ENCODE data around the gene MED15.
A peak's percentile ranks its signal among the peaks of the same experiment; 100 is the strongest.
"Not testable (repeated sequence)": the region's sequence is repeated elsewhere in the genome, so short reads cannot be mapped to it uniquely, and the experiment has no call there.

MED15 gene

GRCh38 chr22:20606041-20606783 is 98.8 kb downstream of the MED15 start:
- peak; percentile 68 for DNase-seq

DNA sequence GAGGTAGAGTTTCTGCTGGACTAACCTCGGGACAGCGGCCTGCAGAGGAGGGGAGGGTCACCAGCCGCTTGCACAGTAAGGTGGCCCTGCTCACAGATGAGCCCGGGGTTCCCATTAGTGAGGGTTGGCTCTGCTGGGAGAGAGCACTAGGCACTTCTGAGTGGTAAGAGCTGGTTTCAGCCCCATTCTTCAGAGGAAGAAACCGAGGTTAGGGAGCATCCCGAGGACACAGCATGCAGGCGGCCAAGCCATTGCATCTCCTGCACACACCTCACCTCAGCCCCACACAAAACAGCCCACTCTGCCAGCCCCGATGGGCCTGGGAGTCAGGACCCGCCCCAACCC is 99.3 kb downstream of the MED15 start:
- DNase-seq = no peak

- no peak for DNase-seq
Observed at GRCh38 chr22:20607157-20607907, 99.9 kb downstream of the MED15 start.

- DNase-seq = no peak
Observed at GRCh38 chr22:20610243-20610686, 102.9 kb downstream of the MED15 start.

DNA sequence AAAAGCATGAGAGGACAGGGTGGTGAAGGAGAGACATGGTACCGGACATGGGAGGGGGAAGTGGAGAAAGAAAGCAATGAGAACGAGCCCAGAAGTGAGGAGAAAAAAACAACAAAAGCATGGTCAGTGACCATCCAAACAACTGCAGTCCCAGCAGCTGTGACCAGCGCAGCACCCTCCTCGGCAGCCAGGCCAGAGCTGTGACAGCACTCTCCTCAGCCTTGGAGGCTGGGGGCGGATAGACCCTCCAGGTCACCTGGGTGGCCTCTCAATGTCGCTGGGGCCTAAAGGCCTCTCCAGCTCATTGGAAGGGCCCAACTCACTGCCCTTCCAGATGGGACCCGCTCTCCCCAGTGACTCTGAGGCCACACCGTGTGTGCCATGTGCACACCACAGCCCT is 103.3 kb downstream of the MED15 start:
- DNase-seq = no peak

- no peak for DNase-seq
Observed at GRCh38 chr22:20611418-20611817, 104.0 kb downstream of the MED15 start.

- no peak for DNase-seq
Observed at GRCh38 chr22:20613301-20613700, 105.9 kb downstream of the MED15 start.

- peak; percentile 74 for DNase-seq
Observed at GRCh38 chr22:20615021-20615420, 107.6 kb downstream of the MED15 start.

DNA sequence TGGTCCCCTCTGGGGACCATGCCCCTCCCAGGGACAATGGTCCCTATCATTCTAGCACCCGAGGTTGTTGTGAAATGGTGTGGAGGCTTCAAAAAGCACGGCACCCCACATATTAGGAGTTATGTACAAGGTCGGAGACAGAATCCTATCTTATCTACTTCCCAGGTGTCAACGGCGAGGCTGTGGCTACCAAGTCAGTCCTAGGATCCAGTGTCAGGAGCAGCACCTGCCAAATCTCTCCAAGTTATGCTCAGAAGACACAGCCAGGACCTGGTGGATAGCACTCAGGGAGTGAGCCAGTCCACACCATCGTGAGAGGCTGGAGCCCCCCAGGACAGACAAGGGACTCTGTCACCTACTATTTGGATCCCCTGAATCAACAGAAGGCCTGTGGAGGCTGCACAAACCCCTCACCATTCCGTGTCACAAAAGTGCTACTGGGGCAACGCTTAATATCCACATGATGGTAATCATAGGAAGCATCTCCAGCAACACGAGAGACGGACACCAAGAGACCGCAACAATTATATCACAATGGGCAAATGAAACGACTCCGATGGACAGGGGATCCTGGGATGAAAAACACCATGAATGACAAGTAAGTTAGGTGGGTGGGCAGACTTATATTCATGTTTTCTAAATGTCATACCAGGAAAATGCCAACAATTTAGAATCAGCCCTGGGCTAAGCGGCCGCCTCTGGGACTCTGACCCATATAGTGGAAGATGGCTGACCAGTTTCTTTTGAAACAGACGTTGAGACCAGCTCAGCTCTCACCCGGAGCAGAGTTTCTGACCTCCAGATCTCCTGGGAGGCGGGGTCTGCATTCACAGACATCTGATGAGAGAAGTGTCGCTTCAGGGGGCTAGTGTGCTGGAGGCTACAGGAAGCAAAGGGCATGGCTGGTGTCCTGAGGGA is 108.4 kb downstream of the MED15 start:
- DNase-seq = peak; percentile 3

- DNase-seq = no peak
Observed at GRCh38 chr22:20616451-20617043, 109.1 kb downstream of the MED15 start.

GRCh38 chr22:20618488-20618887 is 111.1 kb downstream of the MED15 start:
- no peak for DNase-seq

GRCh38 chr22:20619045-20619892 is 111.9 kb downstream of the MED15 start:
- no peak for DNase-seq

GRCh38 chr22:20619893-20620194 is 112.4 kb downstream of the MED15 start:
- DNase-seq = not testable (repeated sequence)

DNA sequence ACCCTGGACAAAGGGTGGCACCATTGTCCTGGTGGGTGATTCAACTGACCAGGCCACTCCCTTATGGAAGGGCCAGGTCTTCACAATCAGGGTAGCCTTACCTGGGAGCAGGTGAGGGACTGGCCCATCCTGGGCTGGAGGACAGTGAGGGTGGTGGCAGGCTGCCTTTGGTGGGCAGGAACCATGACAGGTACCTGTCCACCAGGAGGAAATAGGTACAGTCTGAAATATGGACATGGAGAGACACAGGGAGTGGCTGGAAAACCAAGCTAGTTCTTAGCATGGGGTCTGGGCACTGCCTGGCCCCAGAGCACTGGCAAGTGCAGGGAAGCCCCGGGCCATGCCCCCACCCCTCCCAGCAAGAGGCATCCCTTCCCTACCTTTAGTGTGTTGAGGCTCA is 113.8 kb downstream of the MED15 start:
- no peak for DNase-seq

- no peak for DNase-seq
Observed at GRCh38 chr22:20622650-20623339, 115.4 kb downstream of the MED15 start.

DNA sequence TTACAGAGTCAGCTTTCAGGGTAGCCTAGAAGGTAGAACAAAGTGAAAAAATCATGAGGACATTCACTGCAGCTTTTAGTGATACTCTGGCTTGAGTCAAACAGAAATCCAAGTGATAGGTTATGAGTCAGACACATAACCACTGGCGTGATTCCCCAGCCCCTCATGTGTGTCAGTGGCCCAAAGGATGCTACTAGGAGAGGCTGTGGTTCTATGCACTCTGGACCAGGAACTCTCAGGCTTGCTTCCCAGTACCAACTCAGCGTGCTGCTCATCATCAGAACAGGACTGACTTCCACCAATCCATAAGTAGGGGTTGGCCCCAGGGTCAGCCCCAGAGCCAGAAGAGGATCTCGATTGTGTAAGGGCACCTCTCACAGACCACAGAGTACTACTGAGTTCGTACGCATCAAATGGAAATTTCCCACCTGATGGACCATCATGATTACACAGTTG is 116.8 kb downstream of the MED15 start:
- DNase-seq = no peak

DNA sequence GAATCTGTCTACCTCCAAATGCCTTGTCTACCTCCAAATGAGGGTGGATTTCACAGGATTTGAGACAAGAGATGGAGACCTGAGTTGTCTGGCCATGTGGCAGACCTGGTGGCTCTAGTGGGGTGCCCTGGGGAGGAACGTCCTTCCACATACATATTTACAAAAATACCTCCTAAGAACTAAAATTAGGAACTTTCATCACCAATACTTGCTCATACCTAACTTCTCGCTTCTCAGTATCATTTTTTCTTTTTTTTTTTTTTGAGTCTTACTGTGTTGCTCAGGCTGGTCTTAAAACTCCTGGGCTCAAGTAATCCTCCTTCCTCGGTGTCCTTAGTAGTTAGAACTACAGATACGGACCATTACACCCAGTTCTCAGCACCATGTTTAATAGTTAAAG is 117.9 kb downstream of the MED15 start:
- no peak for DNase-seq

DNA sequence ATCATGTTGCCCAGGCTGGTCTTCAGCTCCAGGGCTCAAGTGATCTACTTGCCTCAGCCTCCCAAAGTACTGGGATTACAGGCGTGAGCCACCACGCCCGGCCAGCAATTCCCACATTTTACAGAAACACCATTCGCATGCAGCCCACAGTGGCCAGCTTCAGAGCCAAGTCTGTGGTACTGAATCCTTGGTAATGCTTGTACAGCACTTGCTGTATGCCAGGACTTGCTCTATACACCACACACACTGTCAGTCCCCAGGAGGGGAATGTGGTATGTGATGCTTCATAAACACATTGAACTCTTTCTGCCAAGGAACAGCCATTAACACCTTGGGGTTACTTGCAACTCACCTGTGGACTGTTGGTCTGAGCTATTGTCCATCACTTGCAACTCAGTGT is 119.4 kb downstream of the MED15 start:
- DNase-seq = no peak

GRCh38 chr22:20627432-20627831 is 120.0 kb downstream of the MED15 start:
- no peak for DNase-seq

- DNase-seq = no peak
Observed at GRCh38 chr22:20628081-20628939, 120.9 kb downstream of the MED15 start.

Measured in hematopoietic multipotent progenitor cell treated with erythropoietin and hydrocortisone succinate and interleukin-3 and kit ligand, for 8 days (in vitro differentiated cells).